HG02885 (cell line): ENCODE data around the gene LCN12.

ENCODE experiments used
- ATAC-seq: cut with Tn5 transposase; IDR thresholded peaks from one replicate; pipeline ENCODE4 v1.9.1; 2021; ENCODE audit warnings: mild to moderate bottlenecking; ENCODE audit not compliant: unreplicated experiment, poor library complexity

The LCN12 gene

DNA sequence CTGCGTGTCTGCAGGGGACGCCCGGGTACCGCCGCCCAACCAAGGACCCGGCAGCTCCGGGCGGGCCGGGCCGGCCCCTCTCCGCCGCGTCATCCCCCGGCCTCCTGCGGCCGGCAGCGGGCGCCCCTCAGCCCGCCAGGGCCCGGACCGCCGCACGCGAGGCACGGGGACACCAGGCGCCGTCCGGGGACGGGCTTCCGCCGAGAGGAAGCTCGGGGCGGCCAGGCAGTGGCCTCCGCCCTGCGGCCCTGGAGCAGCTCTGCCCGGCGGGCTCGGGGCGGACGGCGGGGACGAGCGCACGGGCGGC lies 7.9 kb upstream of the LCN12 start:
- ATAC-seq = peak; percentile 38

DNA sequence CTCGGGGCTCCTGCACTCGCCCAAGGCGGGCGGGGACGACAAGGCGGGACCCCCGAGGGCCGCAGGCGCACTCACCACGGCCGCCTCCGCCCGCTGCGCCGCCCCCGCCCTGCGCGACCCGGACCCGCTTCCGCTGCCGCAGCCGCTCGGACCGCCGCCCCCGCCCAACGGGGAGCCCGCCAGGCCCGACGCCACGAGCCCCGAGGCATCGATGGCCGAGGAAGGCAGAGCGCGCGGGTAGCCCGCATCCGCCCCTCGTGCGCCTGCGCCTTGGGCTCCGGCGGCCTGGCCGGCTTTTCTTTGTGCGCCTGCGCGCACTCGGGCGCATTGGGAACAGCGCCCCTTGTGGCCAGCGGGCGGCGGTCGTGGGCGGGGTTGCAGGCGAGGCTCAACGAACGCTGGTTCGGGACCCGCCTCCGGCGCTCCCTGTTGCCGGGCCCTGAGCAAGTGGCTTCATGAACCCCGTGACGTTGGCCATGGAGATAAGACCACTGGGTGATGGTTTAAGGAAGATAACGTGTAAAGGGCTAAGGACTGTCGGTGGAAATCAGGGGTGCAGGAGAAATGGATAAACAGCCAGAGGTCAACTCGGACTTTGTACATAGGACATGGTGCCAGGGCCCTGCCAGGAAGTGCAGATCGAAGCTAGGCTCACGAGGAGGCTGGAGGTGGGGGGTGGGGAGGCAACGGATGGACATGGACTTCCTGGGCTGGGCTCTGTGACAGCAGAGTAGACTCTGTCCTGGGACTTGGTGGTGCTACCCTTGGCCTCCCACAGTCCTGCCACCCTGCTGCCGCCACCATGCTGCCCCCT lies 7.3 kb upstream of the LCN12 start, which contains the start of the genes C8G and FBXW5:
Gene C8G, plus strand, starts transcription at position 725 of the 814 bp plus-strand sequence. Its CDS starts 78 bp downstream, at position 803.
Gene FBXW5, minus strand, starts transcription at position 220 of the 814 bp plus-strand sequence. CDS start 655 bp downstream, outside the sequence.
- peak; percentile 84 for ATAC-seq

GRCh38 chr9:136945333-136946227 lies 6.5 kb upstream of the LCN12 start:
- no peak for ATAC-seq

DNA sequence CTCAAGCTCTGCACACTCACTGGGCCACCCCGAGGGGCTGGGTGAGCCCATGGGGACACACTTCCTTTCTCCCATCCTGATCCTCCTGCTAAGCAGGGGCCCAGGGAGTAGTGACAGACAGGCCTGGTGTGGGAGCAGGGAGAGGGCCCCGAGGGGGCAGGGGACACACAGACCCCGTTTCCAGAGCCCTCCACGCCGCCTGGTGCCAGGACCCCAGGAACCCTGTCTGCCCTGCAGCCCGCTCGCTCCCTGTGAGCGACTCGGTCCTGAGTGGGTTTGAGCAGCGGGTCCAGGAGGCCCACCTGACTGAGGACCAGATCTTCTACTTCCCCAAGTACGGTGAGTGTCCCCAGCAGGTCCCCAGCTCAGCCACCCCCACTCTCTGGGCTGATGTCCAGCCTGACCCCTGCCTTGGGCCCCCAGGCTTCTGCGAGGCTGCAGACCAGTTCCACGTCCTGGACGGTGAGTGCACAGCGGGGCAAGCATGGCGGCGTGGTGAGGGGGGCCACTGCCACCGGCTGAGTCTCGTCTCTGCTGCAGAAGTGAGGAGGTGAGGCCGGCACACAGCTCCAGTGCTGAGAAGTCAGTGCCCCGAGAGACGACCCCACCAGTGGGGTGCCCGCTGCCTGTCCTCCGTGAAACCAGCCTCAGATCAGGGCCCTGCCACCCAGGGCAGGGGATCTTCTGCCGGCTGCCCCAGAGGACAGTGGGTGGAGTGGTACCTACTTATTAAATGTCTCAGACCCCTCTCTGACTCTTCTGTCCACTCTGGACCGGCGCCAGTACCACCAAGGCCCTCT lies 5.6 kb upstream of the LCN12 start:
- ATAC-seq = no peak

DNA sequence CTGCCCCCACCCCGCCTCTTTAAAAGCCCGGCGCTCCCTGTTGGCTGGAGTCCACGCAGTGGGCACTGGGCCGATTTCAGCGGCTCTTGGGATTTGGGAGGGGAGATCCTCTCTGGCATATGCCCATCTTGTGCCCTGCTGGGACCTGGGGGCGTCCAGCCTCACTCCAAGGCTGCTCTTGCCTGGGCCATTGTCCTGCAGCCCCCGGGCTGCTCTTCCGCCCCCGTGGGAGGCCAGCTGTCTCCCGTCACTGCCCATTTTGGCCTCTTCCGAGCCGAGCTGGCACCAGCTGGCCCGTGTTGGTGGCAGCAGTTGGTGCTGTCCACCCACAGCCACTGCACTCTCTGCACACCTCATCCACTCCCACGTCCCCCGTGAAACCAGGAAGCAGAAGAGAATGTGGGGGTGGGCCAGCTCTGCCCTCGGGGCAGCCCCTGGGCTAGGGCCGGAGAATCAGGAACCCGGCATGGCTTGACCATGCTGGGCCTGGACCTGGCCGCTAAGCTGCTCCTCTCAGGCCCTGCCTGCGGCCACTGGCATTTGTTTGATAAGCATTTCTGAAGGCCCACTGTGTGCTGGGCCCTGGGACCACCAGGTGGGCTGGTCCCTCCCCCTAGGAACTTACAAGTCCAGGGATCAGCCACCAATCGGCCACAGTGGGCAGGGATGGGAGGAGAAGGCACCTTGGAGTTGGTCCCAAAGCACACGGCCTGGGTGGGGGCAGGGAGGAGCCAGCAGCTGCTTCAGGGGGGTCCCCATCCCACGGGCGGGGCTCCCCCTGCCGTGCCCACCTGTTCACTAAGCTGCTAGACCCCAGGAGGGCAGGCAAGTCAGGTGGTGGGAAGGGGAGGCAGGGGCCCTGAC lies 4.8 kb upstream of the LCN12 start:
- ATAC-seq = no peak

GRCh38 chr9:136947955-136948510 lies 4.0 kb upstream of the LCN12 start:
- ATAC-seq = no peak

DNA sequence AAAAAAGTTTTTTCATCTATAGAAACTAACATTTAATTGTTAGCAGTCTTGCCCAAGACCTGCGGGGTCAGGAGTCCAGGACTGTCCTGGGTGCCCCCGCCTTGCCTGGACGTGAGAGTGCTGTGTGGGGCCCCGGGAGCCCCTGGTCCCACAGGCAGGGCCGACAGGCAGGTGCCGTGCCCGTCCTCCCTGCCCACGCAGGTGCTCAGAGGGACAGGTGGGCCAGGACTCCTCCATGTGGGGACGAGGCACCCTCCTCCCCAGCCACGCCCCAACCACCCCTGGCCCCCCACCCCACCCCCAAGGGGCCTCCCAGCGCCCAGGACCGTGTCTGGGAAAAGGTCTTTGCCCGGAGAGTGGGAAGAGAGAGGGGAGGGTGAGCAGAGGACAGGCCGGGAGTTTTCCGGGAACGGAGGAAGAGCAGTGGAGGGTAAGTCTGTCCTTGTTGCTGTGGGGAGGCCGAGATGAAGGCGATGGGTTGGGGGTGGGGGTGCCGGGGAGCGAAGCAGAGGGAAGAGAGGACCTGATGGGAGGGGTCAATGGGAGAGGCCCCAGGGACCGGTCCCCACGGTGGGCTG lies 2.7 kb upstream of the LCN12 start:
- no peak for ATAC-seq

DNA sequence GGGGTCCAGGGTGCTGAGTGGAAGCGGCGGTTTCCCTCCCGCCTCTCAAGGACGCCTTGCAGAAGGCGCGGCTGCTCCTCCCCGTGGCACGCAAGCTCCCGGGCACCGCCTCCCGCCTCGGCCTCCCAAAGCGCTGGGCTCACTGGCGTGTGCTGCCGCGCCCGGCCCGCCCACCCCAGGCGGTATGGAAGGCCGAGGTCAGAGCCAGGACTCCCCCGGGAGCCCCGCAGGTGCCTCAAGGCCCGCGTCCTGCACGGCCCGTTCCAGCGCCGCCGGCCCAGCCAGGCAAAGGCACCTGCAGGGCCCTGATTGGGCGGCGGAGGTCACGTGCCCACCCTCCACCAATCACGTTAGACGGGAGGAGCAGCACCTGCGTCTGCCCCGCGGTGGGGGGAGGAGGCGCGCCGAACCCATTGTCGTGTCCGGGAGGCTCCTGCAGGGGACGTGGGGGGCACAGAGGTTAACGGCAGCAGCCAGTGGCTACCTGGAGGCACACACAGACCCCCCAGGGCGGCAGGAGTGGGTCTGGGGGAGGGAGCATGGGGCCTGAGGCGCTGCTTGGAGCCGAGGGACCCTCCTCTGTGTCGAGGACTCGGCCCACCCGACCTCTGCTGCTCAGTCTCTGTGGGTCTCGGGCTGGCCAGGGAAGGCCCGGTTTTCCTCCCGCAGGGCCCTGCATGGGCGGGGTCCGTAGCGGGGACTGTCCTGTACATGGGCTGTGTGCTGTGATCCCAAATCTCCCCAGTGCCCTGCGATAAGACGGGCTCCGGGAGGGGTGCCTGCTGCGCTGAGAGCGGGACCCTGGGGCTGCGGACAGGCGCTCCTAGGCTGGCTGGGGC lies 2.0 kb upstream of the LCN12 start:
- ATAC-seq = peak; percentile 89

DNA sequence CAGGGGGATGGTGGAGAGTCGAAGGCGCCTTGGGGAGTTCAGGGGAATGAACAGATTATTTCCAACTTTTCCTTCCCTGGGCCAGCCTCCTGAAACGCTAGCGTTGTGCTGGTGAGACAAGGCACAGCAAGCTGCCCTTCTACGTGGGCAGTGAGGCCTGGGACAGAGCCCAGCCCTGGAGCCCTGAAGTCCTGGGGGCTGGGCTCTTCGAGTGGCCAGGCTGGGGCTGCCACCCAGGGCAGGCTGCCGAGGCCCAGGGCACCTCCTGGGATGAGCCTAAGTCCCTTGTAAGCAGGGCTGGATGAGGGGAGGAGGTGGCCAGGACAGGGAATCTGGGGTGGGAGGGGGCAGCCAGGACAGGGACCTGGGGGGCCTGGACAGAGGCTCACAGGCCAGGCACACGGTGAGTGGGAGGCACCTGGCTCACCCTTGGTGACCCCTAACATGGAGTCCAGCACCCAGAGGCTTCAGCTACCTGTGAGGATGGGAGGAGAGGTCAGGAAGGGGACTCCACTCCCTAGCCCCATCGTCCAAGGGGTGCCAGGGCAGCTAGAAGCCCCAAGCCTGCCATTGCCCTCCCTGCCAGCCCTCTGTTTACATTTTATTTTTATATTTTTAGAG lies 1.3 kb upstream of the LCN12 start:
- no peak for ATAC-seq

GRCh38 chr9:136952321-136952850 lies 313 bp downstream of the LCN12 start:
- no peak for ATAC-seq

DNA sequence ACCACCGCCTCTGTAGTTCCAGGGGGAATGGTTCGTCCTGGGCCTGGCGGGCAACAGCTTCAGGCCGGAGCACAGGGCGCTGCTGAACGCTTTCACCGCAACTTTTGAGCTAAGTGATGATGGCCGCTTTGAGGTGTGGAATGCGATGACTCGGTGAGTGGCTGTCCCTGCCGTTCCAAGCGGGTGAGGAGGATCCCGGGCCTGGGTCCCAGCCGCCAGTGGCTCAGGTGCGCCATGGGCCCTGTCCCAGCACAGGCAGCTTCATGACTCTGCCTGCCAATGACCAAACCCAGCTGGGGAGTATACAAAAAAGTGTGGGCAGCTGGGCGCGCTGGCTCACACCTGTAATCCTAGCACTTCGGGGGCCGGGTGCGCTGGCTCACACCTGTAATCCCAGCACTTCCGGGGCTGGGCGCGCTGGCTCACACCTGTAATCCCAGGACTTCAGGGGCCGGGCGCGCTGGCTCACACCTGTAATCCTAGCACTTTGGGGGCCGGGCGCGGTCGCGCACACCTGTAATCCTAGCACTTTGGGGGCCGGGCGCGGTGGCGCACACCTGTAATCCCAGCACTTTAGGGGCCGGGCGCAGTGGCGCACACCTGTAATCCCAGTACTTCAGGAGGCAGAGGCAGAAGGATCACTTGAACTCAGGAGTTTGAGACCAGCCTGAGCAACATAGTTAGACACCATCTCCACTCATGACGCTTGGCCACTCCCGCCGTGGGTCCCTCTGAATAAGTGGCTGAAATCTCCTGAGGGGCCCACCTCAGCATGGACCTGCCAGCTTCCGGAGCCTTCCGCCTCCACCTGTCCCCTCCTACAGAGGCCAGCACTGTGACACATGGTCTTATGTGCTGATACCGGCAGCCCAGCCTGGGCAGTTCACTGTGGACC lies 1.1 kb downstream of the LCN12 start:
- ATAC-seq = no peak

DNA sequence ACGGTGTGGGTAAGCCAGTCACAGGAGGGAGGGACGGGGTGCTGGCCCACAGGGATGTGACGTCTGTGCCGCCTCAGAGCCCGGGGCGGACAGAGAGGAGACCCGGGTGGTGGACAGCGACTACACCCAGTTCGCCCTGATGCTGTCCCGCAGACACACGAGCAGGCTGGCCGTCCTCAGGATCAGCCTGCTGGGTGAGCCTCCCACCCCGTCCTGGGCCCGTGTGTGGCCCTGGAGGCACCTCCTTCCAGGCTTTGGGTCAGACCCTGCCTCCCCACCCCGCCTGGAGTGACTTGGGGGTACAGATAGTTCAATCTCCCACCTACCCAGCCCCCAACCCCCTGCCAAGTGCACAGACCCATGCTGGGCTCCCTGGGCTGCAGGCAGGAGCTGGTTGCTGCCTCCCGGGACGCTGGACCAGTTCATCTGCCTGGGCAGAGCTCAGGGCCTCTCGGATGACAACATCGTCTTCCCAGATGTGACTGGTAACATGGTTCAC lies 1.7 kb downstream of the LCN12 start:
- ATAC-seq = no peak

- ATAC-seq = no peak
These were observed 2.4 kb downstream of the LCN12 start for GRCh38 chr9:136954270-136955083.

- ATAC-seq = no peak
These were observed 3.3 kb downstream of the LCN12 start for GRCh38 chr9:136955202-136955942.

- no peak for ATAC-seq
These were observed 3.9 kb downstream of the LCN12 start for GRCh38 chr9:136955943-136956335.
